Muscle layer of colon (tissue), 2 donors: Measurements from ENCODE around the gene ZNF473.
"Not testable (repeated sequence)": the region's sequence is repeated elsewhere in the genome, so short reads cannot be mapped to it uniquely, and the experiment has no call there.

ENCODE experiments used
- H3K27ac ChIP-seq: one replicate; pipeline ENCODE4 v1.7.0; 2013; ENCODE audit warnings: low read depth, mild to moderate bottlenecking, low read length, moderate library complexity
- H3K27me3 ChIP-seq, 2 donors: one replicate each; pipeline ENCODE4 v1.7.0; 2013; ENCODE audit warnings: low read length in 2 of 2, mild to moderate bottlenecking in 2 of 2; ENCODE audit not compliant: insufficient read depth in 2 of 2, control insufficient read depth in 1 of 2
- H3K36me3 ChIP-seq: one replicate; pipeline ENCODE4 v1.7.0; 2013; ENCODE audit warnings: mild to moderate bottlenecking, low read length; ENCODE audit not compliant: insufficient read depth
- H3K4me1 ChIP-seq: one replicate; pipeline ENCODE4 v1.7.0; 2013; ENCODE audit warnings: mild to moderate bottlenecking, low read length; ENCODE audit not compliant: insufficient read depth
- H3K4me3 ChIP-seq, 2 donors: one replicate each; pipeline ENCODE4 v1.7.0; 2013; ENCODE audit warnings: low read length in 2 of 2, low read depth in 1 of 2, mild to moderate bottlenecking in 1 of 2, moderate library complexity in 1 of 2
- H3K9ac ChIP-seq: one replicate; pipeline ENCODE4 v1.7.0; 2013; ENCODE audit warnings: low read length
- H3K9me3 ChIP-seq: one replicate; pipeline ENCODE4 v1.7.0; 2013; ENCODE audit warnings: mild to moderate bottlenecking, low read length
- donor health status: abdominal sarcoma.
- donor health status: Adenocarcinoma of cecum.

Gene ZNF473

DNA sequence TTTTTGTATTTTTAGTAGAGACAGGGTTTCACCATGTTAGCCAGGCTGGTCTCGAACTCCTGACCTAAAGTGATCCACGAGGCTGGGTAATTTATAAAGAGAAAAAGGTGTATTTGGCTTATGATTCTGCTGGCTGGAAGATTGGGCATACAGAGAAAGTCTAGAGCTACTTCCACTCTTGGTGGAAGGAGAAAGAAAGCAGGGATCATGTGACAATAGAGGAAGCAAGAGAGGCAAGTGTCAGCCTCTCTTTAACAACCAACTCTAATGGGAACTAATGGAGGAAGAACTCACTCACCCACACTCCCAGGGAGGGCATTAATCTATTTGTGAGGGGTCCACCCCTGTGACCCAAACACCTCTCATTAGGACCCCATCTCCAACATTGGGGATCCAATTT lies 58.6 kb downstream of the ZNF473 start:
- not testable (repeated sequence) for H3K27me3 ChIP-seq, H3K9ac ChIP-seq, H3K9me3 ChIP-seq, H3K4me1 ChIP-seq, H3K36me3 ChIP-seq, H3K4me3 ChIP-seq, H3K27ac ChIP-seq

DNA sequence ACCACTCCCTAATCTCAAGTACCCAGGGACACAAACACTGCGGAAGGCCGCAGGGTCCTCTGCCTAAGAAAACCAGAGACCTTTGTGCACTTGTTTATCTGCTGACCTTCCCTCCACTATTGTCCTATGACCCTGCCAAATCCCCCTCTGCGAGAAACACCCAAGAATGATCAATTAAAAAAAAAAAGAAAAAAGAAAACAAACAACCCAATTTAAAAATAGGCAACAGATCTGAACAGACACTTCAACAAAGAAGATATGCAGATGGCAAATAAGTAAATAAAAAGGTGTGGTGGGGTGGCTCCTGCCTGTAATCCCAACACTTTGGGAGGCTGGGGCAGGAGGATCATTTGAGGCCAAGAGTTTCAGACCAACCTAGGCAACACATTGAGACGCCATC lies 61.3 kb downstream of the ZNF473 start:
- H3K36me3 ChIP-seq, H3K27ac ChIP-seq, H3K27me3 ChIP-seq, H3K9me3 ChIP-seq, H3K9ac ChIP-seq, H3K4me3 ChIP-seq, H3K4me1 ChIP-seq: not testable (repeated sequence)

DNA sequence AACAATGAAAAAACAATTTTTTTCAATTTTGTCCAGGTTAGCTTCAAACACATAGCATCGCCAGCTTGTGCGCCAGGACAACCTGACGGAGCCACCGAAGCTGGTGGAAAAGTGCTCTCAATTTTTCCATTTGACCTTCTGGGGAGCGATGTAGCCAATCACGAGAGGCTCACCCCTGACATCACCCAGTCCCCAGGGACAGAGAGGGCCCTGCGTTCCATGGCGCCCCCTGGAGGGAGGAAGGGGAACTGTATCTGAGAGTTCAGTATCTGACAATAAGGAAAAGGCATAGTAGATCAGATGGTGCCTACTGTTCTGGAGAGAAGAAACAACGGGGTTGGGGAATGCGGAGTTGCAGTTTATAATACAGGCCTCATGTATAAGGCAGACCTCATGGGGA lies 64.9 kb downstream of the ZNF473 start:
- not testable (repeated sequence) for H3K27ac ChIP-seq, H3K9me3 ChIP-seq, H3K27me3 ChIP-seq, H3K4me3 ChIP-seq, H3K9ac ChIP-seq, H3K36me3 ChIP-seq, H3K4me1 ChIP-seq

DNA sequence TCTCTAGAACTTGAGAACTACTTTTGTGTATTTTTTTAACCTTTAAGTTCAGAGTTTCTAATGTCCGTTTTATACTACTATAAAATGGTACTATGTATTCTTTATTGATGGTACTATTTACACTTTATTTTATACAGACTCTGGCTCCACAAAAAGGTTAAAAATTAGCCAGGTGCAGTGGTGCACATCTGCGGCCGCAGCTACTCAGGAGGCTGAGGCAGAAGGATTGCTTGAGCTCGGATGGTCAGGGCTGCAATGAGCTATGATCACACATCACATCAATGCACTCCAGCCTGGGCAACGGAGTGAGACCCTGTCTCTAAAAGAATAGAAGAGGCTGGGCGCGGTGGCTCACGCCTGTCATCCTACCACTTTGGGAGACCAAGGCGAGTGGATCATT lies 66.0 kb downstream of the ZNF473 start:
- not testable (repeated sequence) for H3K9me3 ChIP-seq, H3K27me3 ChIP-seq, H3K4me3 ChIP-seq, H3K9ac ChIP-seq, H3K36me3 ChIP-seq, H3K27ac ChIP-seq, H3K4me1 ChIP-seq

DNA sequence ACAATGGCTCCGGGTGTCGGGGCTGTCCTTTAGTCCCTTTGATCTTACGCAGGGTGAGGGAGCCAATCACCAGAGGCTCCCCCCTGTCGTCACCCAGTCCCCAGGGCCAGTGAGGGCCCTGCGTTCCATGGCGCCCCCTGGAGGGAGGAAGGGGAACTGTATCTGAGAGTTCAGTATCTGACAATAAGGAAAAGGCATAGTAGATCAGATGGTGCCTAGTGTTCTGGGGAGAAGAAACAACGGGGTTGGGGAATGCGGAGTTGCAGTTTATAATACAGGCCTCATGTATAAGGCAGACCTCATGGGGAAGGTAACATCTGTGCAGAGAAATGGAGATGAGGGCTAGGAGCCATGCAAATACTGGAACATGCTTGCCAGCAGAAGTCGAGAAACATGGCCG lies 66.8 kb downstream of the ZNF473 start:
- not testable (repeated sequence) for H3K4me1 ChIP-seq, H3K9me3 ChIP-seq, H3K36me3 ChIP-seq, H3K9ac ChIP-seq, H3K27ac ChIP-seq, H3K4me3 ChIP-seq, H3K27me3 ChIP-seq

DNA sequence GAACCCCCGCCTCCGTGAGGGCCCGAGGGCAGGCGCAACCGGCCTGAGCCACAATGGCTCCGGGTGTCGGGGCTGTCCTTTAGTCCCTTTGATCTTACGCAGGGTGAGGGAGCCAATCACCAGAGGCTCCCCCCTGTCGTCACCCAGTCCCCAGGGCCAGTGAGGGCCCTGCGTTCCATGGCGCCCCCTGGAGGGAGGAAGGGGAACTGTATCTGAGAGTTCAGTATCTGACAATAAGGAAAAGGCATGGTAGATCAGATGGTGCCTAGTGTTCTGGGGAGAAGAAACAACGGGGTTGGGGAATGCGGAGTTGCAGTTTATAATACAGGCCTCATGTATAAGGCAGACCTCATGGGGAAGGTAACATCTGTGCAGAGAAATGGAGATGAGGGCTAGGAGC lies 72.1 kb downstream of the ZNF473 start:
- H3K4me1 ChIP-seq, H3K9ac ChIP-seq, H3K27ac ChIP-seq, H3K4me3 ChIP-seq, H3K36me3 ChIP-seq, H3K9me3 ChIP-seq, H3K27me3 ChIP-seq: not testable (repeated sequence)

DNA sequence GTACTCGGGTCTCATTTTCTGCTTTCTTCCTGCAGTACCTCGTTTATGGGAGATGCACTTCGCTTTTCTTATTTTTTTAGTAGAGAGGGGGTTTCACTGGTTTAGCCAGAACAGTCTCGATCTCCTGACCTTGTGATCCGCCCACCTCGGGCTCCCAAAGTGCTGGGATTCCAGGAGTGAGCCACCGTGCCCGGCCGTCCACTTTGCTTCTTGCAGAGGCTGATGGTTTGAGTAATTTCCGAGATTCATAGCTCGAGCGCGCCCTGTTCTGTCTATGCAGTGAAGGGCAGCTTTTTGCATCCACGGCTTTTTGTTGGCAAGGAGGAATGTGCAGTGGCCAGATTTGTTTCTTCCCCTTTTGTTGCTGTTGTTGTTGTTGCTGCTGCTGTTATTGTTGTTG lies 73.1 kb downstream of the ZNF473 start:
- H3K9me3 ChIP-seq, H3K27ac ChIP-seq, H3K27me3 ChIP-seq, H3K4me3 ChIP-seq, H3K36me3 ChIP-seq, H3K4me1 ChIP-seq, H3K9ac ChIP-seq: not testable (repeated sequence)

DNA sequence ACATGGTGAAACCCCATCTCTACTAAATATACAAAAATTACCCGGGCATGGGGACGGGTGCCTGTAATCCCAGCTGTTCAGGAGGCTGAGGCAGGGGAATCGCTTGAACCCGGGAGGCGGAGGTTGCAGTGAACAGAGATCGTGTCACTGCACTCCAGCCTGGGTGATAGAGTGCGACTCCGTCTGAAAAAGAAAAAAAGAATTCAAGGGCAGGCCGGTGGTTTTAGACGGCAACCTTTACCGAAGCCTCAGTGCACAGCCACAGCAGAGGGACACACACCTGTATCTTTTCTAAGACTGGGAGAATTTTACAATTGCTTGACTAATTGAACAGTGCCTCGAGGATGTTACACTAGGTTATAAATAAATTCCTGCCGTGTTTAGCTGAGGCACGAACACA lies 73.9 kb downstream of the ZNF473 start:
- not testable (repeated sequence) for H3K27ac ChIP-seq, H3K4me1 ChIP-seq, H3K27me3 ChIP-seq, H3K4me3 ChIP-seq, H3K9me3 ChIP-seq, H3K9ac ChIP-seq, H3K36me3 ChIP-seq

DNA sequence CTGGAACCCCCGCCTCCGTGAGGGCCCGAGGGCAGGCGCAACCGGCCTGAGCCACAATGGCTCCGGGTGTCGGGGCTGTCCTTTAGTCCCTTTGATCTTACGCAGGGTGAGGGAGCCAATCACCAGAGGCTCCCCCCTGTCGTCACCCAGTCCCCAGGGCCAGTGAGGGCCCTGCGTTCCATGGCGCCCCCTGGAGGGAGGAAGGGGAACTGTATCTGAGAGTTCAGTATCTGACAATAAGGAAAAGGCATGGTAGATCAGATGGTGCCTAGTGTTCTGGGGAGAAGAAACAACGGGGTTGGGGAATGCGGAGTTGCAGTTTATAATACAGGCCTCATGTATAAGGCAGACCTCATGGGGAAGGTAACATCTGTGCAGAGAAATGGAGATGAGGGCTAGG lies 75.1 kb downstream of the ZNF473 start:
- H3K27me3 ChIP-seq, H3K27ac ChIP-seq, H3K36me3 ChIP-seq, H3K9me3 ChIP-seq, H3K4me1 ChIP-seq, H3K9ac ChIP-seq, H3K4me3 ChIP-seq: not testable (repeated sequence)
